GM19397 (cell line): ENCODE measurements around the gene MKRN1.
"Not testable (repeated sequence)": the region's sequence is repeated elsewhere in the genome, so short reads cannot be mapped to it uniquely, and the experiment has no call there.

Experiments used
- ATAC-seq: cut with Tn5 transposase; IDR thresholded peaks from one replicate; pipeline ENCODE4 v1.9.1; 2021; ENCODE audit warnings: mild to moderate bottlenecking, moderate library complexity; ENCODE audit not compliant: unreplicated experiment

The MKRN1 gene

GRCh38 chr7:140440593-140440992 is 38.7 kb downstream of the MKRN1 start:
- no peak for ATAC-seq

- ATAC-seq: no peak
Measured at GRCh38 chr7:140439359-140439758, 39.9 kb downstream of the MKRN1 start.

GRCh38 chr7:140435252-140435895 is 43.9 kb downstream of the MKRN1 start:
- no peak for ATAC-seq

- no peak for ATAC-seq
Measured at GRCh38 chr7:140433396-140433795, 45.9 kb downstream of the MKRN1 start.

GRCh38 chr7:140426130-140426529 is 53.2 kb downstream of the MKRN1 start:
- ATAC-seq: no peak

GRCh38 chr7:140425718-140426117 is 53.6 kb downstream of the MKRN1 start:
- no peak for ATAC-seq

GRCh38 chr7:140423501-140423900 is 55.8 kb downstream of the MKRN1 start:
- ATAC-seq: no peak

GRCh38 chr7:140421521-140421920 is 57.8 kb downstream of the MKRN1 start:
- ATAC-seq: no peak

- no peak for ATAC-seq
Measured at GRCh38 chr7:140418653-140419052, 60.7 kb downstream of the MKRN1 start.

GRCh38 chr7:140418156-140418472 is 61.2 kb downstream of the MKRN1 start:
- ATAC-seq: not testable (repeated sequence)

- no peak for ATAC-seq
Measured at GRCh38 chr7:140417456-140418155, 61.7 kb downstream of the MKRN1 start.

- ATAC-seq: no peak
Measured at GRCh38 chr7:140416560-140416959, 62.7 kb downstream of the MKRN1 start.

- not testable (repeated sequence) for ATAC-seq
Measured at GRCh38 chr7:140415816-140416215, 63.5 kb downstream of the MKRN1 start.

GRCh38 chr7:140415361-140415760 is 63.9 kb downstream of the MKRN1 start:
- ATAC-seq: no peak

- ATAC-seq: no peak
Measured at GRCh38 chr7:140404565-140405065, 74.7 kb downstream of the MKRN1 start.

- no peak for ATAC-seq
Measured at GRCh38 chr7:140403878-140404564, 75.3 kb downstream of the MKRN1 start, which contains the start of gene RAB19. TSS of gene RAB19 (plus strand) at chr7:140404058. CDS start at chr7:140407647, 3,589 bp downstream.
